Fibroblast of skin of abdomen (primary cell): ENCODE data around the gene DUSP18.
A peak's percentile ranks its signal among the peaks of the same experiment; 100 is the strongest.
"Not testable (repeated sequence)": the region's sequence is repeated elsewhere in the genome, so short reads cannot be mapped to it uniquely, and the experiment has no call there.

ENCODE experiments used
- DNase-seq: peaks from one replicate; pipeline ENCODE4 v3.0.0-alpha.2; 2013

The DUSP18 gene

DNA sequence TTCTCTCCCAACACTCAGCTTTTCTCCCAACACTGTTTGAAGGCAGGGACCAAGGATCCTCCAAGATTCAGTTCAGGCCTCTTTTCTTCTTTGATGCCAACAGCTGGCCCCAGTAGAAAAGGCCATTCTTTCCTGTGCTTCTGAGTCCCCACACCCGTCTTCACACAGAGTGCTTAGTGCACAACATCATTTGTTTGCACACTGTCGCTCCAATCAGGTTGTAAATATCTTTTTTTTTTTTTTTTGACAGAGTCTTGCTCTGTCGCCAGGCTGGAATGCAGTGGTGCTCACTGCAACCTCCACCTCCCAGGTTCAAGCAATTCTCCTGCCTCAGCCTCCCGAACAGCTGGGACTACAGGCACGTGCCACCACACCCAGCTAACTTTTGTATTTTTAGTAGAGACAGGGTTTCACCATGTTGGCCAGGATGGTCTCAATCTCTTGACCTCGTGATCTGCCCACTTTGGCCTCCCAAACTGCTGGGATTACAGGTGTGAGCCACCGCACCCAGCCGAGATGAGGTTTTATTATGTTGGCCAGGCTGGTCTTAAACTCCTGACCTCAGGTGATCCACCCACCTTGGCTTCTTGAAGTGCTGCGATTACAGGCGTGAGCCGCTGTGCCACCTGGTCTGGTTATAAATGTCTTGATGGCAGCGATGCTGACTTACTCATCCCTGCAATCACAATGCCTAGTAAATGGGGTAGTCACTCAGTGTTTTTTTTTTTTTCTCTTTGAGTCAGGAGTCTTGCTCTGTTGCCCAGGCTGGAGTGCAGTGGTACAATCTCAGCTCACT is 12.4 kb upstream of the DUSP18 start:
- DNase-seq = not testable (repeated sequence)

DNA sequence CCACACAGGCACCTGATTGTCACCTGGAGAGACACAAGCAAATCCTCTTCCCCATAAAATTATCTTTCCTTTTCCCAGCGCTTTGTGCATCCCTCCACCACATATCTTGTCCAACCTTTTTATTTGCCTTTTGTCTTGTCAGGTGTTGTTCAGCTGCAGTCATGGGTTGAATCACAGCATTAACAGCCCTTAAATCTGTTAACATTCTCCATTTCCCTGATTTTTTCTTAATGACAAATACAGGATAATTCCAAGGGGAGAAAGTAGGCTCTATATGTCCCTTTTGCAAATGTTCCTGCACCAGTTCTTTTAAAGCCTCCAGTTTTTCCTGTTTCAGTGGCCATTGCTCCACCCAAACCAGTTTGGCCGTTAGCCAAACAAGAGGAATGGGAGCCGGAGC is 8.9 kb upstream of the DUSP18 start:
- DNase-seq = not testable (repeated sequence)

DNA sequence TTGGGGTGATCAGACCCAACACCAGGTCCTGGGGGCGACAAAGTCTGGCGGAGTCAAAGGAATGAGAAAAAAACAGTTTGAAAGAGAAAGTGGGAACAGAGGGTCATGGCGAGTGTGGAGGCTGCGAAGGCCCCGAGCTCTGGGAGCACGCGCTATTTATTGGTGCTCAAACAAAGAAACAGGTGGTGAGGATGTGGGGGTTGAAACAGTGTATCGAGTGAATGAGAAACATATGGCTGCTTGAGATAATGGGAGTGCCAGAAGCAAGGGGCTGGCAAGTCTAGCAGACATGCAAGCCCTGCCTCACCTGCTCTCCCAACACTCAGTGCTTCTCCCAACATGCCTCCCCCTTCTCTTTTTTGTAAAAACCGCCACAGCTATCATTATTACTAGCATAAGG is 7.8 kb upstream of the DUSP18 start:
- no peak for DNase-seq

DNA sequence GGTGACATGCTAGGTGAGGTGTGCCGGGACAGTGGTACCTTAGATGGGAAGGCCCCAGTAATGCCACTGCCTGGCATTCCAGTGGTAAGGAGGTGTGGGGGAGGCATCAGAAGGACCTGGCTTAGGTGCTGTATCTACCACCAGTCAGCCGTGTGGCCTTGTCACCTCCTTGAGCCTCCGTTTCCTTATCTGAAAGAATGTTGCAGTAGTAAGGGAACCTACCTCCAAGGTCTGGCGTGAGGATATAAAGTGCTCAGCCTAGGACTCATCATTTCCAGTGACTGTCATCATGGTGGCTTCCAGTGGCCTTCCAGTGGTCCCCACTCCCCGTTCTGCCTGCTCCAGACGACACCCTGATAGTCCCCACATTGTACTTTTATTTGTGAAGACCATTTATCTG is 6.8 kb upstream of the DUSP18 start:
- DNase-seq = no peak

DNA sequence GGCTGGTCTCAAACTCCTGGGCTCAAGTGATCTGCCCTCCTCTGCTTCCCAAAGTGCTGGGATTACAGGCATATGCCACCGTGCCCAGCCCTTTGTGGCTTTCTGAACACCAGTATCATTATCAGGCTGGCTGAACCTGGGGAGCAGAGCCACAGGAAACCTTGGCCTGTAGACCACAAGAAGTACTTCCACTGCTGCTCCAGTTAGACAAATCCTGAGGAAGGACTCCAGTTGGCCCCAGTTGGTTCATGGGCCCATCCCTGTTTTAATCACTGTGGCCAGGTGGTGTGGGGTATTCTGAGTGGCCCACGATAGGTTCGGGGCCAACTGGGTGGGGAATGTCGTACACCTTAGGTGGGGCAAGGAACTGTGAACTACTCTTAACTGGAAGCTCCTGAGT is 5.5 kb upstream of the DUSP18 start:
- DNase-seq = no peak

DNA sequence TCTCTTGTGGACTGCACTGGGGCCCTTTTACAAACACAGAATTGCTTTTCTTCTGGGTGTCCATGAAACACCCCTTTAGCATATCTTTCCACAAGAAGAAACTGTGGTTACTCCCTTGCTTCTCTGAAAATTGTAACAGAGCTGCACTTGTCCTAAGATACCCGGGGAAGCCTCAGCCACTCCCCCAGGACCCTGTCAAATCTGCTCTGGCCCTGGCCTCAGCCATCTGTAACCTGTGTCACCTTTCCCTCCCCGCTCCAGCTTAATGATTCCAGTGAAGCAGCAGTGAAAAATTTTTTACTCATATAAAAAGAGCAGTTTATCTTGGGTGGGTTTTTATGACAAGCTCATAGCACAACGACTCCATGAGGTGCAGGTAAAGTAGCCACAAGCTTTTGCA is 3.4 kb upstream of the DUSP18 start:
- no peak for DNase-seq

DNA sequence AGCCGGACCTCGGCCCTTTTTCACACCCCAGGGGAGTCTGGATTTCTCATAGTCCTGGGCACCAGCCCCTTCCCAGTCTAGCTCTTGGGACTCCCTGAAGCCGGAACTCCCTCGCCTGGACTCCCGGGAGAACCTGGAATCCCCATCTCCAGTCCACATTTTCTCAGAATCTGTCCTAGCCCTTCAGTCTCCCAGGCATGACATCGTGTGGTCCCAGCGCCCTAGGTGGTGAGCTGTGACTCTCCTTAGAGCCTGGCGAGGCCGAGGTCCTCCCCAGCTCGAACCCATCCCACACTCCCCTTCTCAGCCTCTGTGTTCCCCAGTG is 673 bp upstream of the DUSP18 start:
- no peak for DNase-seq

DNA sequence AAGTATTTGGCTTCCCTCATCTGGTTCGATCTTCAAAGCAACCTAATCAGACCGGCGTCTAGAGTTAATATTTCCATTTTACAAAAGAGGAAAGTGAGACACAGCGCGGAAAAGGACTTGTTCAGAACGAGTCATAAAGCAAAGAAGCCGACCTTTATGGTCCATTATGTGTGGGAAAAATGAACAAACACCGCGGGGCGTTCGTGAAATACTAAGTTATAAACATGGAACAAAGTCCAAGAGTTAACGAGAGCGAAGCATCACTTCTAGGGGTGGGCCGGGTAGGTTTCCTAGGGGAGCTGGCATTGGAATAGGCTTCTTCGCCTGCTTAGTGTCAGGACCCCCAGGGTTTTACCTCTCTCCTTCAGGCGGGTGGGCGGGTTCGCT is 575 bp downstream of the DUSP18 start:
- no peak for DNase-seq

DNA sequence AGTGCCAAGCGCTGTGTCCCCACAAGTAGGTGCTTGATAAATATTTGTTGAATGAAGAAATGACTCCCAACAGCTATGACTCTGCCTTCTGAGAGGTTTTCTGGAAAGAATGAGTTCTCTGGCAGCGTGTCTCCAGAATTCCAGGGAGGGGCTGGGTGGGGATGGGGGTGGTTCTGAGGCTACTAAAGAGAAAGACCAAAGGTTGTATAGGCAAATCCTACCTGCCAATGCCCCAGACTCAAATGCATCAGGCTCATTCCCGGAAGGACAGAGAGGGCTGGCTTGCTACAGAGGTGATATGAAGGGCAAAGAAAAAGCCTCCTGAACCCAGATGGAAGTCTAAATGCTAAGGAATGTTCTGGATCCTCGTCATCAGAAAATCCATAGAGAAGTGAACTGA is 1.9 kb downstream of the DUSP18 start:
- no peak for DNase-seq

DNA sequence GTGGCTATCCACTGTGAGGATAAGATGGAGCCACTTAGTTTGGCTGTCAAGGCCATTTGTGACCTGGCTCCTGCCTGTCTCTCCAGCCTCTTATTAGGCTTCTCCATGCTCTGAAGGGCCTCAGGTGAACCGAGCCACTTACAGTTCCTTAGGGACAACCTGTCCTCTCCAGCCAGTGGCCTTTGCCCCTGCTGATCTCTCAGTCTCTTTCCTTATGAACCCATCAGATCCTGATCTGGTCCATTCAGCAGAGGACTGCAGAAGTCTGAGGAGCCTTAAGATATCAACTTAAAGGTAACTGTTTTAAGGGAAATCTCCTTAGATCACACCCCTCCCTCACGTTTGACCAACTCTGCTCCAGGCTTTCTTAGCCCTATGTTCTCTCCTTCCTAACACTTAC is 2.4 kb downstream of the DUSP18 start:
- DNase-seq = no peak

DNA sequence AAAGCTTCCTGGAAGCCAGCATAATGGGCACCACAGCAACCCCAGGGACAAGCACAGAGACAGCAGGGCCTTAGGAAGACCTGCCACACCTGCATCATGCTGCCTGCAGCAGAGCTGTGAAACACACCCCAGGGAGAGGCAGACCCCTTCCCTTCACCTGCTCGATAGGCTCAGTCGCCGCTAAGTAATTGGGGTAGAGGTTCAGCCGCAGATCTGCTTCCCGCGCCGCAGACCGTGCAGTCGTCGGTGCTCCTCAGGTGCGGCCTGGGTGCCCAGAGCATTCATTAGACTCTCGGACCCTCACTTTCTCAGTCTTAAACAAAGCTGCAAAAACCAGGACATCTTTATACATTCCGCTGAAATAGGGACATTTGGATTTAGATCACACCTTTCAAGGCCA is 2.9 kb downstream of the DUSP18 start:
- no peak for DNase-seq

DNA sequence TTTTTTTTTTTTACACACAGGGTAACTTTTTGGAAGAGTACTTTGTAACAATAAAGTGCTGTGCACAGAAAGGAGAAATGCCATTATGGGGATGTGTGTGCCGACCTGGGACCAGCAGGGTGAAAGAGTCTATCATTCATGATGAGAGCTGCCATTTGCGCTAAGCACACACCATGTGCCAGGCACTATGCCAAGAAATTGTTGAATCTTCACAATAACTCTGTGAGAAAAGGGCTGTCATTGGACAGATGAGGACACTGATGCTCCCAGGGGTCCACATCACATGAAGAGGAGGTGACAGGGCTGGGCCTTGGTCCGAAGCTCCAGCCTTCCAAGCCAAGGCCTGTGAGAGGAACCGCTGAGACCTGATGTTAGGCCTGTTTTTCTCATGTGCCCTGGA is 5.6 kb downstream of the DUSP18 start:
- DNase-seq = no peak

DNA sequence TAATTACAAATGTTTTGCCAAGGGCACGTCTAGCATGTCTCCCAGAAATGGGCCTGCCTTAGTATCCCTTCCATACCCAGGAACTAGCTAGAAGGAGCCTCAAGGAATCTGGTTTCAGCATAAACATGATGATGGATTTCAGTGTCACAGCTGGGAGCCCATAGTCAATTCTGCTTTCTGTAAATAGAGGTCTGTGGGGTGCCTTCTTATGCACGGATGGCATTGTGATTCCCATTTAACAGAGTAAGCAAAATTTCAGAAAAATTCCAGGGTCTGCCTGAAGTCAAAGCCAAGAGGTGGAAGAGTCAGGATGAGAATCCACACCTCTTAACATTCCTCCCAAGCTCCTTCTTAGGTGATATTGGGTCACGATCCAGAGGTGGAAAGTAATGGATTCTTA is 12.1 kb downstream of the DUSP18 start:
- DNase-seq = no peak

DNA sequence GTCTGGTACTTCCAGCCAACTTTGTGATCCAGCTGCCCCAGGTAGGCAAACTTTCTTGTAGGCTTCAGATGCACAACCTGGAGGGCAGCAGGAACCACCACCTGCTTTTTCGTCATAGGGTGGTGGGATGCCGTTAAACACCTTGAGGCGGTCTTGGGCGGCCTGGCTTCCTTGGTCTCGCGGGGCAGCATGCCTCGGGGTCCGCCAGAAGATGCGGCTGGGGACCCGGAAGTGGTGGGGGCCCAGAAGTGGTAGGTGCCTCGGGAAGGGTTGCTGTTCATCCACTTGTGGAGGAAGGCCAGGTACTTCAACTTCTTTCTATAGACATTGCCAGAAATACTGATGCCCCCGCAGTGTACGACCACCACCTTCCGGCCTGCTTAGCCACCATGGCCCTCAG is 13.3 kb downstream of the DUSP18 start:
- DNase-seq = no peak

DNA sequence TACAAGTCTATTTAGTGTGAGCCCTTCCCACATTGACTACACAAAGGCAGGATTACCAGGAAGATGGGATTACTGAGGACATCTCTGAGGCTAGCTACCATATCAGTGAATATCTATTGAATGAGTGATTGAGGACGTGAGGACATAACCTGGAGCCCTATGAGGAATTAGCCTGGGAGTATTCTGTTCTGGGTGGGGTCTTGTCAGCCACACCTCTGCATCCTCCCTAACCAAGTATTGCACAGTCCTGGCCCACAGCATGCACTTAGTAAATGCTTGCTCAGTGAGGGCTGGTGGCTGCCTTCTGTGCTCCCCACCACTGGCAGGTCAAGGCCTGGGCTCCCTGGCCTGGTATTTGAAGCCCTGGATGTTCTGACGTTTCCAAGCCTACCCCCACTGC is 14.8 kb downstream of the DUSP18 start:
- DNase-seq = no peak

DNA sequence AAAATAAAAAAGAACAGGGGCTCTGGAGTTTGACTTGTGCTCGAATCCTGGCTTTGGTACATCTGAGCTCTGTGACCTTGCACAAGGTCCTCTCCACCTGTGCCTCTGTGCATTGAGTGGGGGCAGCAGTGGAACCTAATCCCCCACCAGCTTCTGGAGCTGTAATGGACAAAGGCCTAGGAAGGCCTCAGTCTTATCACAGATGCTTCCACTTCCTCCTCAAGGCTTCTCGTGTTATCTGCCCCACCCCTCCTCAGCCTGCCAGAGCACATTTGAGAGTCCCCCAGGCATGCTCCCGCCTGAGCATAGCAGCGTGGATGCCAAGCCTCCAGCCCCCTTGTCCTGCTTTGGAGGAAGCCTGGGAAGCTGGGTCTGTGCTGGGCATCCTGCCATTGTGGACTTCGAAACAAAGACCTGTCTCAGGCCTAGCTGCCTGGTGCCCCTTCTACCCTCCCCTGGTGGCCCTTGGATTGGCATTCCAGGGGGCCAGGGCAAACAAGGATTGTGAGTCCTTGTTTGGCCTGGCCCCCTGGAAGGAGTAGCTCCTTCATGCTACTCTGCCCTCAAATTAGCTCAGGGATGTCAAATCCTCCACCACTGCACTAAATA is 17.1 kb downstream of the DUSP18 start:
- DNase-seq = no peak

DNA sequence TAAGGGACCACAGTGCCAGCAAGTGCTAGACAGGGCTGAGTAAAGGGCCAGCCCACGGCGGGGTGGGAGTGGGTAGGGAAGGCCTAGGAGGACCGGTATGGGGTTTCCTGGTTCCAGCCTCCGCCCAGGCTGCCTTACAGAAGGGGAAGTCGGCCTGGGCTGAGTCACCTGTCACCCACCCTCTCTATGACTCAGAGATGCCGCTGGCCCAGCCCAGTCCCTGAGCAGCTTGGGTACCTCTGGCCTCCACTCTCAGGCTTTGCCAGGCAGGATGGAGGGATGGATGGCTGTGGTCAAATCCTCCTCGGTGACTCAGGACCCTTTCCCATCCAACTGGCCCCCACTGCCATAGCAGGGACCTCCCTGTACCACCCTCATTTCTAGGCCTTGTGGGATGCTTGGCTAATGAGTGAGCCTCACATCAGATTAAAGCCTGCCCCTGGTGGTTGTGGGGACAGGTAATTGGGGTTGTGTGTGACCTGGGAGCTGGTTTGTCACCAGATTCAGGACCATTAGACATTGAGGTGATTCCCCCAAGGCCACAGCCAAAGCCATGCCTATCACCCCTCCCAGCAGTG is 18.2 kb downstream of the DUSP18 start:
- peak; percentile 61 for DNase-seq

DNA sequence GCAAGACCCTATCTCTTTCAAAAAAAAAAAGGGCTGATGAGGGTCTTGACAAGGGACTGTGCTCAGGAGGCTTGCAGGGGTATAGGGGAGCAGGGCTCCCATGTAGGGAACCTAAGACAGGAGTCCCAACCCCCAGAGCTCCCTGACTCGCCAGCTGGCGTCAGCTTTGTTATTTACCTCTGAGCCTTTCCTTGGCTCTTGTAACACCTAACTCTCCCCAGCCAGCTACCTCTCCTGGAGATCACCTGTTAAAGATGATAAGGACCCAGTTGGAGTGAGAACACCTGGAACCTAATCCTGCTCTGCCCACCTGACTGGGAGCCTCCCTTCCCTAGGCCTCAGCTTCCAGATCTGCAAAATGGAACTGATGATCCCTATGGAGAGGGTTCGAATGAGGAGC is 18.9 kb downstream of the DUSP18 start:
- DNase-seq = no peak

DNA sequence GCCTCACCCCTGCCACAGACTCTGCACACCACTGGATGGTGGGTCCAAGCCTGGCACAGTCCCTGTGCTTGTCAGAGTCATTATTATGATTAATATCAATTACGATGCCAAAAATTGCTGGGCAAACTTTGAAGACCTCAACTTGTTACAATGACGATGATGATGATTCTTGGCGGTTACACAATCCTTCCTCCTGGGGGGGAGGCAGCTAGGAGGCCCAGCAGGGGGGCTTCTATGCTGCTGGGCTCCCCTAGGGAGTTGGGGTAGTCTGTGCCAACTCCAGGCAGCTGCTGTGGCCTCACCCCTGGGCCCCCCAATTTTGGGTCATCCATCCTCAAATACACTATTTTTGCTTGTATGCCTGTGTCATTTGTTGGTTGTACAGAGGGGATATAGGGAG is 20.1 kb downstream of the DUSP18 start:
- DNase-seq = no peak

DNA sequence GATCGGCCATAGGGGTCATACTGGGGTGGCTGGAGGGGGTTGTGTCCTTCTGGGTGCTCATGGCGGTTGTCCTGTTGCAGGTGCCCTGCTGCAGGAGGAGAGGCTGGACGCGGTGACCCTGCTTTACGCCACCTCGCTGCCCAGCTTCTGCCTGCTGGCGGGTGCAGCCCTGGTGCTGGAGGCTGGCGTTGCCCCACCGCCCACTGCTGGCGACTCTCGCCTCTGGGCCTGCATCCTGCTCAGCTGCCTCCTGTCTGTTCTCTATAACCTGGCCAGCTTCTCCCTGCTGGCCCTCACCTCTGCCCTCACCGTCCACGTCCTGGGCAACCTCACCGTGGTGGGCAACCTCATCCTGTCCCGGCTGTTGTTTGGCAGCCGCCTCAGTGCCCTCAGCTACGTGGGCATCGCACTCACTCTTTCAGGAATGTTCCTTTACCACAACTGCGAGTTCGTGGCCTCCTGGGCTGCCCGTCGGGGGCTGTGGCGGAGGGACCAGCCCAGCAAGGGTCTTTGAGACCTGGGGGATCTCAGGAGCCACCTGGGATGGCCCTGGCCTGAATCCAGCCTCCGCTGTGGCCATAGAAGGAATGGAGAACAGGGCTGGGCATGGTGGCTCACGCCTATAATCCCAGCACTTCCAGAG is 21.0 kb downstream of the DUSP18 start:
- no peak for DNase-seq

DNA sequence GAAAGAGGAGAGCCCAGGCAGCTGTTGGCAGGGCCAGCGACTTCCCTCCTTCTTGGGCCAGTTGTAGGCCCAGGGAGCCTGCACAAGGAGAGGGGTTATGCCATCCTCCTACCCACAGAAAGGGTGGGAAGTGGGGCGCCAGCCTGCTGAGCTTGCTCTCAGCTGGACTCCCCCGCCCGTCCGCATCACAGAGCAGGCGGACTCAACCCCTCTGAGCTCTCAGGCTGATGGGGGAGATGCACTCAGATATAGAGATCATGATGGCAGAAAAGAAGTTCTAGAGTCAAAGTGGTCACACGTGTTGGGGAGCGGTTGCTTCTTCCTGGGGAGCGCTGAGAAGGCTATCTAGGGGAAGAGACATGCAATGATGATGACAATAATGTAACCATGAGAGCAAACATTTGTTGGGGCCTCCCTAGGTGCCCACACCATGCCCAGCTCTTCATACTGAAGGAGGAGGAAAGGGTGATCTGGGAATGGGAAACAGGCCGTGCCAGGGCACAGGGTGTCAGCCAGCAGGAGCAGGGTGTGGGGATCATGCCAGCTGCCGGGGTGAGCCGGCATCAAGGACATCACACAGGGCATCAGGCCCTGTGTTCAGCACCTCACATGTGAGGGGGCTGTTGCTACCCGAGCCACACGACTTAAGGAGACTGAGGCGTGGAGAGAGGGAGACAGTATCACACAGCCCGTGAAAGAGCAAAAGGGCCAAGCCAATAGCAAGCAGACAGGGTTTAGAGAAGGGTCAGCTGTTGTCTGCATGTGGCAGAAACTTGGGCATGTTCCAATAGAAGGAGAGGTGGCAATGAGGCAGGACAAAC is 24.4 kb downstream of the DUSP18 start:
- no peak for DNase-seq

DNA sequence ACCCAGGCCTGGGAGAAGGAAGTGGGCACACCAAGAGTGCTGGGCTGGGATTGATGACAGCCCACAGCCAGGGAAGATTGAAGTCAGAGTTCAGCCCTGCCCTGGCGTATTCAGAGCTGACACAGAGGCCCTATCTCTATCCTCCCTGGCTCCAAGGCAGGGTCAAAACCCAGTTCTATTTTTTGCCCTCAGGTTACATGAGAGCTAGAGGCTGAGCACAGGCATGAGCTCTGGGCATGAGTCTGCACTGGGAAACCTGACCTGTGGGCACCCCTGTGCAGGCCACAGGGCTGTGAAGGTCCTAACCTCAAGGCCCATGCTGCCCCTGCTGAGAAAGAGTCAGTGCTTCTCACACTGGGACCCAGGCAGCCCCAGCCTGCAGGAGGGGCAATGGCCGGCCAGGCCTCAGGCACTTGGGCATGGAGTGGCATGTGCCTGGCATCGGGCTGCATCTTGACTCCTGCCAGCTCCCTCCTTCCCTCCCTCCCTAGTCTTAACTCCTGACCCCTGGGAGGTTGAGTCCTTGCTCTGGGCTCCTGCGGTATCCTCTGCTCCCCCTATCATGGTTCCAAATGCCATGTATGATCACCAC is 26.7 kb downstream of the DUSP18 start:
- DNase-seq = no peak

DNA sequence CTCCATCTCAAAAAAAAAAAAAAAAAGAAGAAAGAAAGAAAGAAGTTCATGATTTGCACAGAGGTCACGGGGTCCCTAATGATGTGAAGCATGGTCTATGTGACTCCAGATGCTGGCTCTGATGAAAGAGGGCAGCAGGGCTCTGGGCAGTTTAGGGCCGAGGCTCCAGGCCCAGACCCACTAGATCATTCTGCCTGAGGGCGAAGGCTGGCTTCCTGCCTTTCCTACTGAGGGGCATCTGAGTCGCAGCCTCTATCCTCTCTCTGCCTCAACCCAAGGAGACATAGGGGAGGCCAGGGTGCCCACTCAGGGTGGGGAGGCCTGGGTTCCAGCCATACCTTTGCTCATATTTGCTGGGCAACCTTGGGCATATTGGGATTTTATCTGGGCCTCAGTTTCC is 27.3 kb downstream of the DUSP18 start:
- no peak for DNase-seq
